Spleen (tissue), 7 donors: ENCODE measurements around the gene PRM3.

Experiments used
- POLR2A ChIP-seq, 3 donors: fragments of 450-650 bp; IDR thresholded peaks; one replicate each; pipeline ENCODE4 v1.5.1; 2017; ENCODE audit warnings: antibody characterized with exemption in 3 of 3, mild to moderate bottlenecking in 1 of 3
- TF ChIP-seq, protein P1 (sequence below), 11 experiments: fragments of 200-600 bp in 7 of 11; fragments of 450-650 bp in 4 of 11; sonication (generic) in 4 of 11; IDR thresholded peaks in 8 of 11; conservative IDR thresholded peaks in 3 of 11; 1 replicate in 7 of 11; 2 replicates in 4 of 11; pipeline versions ENCODE4 v1.4.0 to v1.8.0; 2016 to 2021; ENCODE audit warnings: antibody characterized with exemption in 11 of 11, inconsistent platforms in 4 of 11, mild to moderate bottlenecking in 1 of 11
- donor health status: DM: no; HTN: no; CAD: no; lungs with moderate emphysema.
- donor health status: DM: no; HTN: no; CAD: no.
- donor health status: DM: no; HTN: no; CAD: no.

DNA sequence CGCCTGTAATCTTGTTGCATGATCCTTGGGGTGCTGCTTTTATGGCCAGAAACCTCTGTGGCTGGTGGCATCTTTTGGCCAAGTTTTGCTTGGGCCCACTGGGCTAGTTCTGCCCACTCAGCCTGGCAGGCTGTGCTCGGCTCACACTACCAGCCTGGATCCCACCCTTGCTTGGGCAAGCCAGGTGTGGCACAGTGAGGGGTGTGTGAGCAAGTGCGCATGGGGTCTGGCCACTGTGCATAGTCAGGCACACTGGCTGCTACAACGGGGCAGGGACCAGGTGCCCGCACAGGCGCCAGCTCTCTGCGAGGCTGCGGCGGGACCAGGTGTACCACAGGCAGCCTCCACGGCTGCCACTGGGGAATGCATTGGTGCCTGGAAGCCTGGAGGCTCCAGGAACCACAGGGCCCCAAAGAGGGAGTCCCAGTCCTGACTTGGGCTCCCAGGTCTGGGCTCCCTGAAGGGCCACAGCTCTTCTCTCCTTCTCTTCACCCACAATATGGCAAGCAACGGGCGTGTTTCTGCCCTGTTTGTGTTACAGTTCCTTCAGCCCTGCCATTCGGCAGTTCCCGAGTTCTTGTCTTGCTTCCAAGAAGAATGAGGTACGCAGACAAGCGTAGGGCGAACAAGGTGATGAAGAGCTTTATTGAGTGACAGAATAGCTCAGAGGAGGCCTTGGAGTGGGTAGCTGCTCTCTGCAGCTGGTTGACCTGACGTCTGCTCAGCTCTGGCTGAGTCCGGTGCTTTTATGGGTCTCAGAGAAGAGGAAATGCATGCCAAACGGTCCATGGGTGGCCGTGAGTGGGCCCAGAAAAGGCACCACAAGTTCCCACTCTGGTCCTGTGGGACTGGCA lies 34.4 kb upstream of the PRM3 start:
- TF ChIP-seq, protein P1, sequence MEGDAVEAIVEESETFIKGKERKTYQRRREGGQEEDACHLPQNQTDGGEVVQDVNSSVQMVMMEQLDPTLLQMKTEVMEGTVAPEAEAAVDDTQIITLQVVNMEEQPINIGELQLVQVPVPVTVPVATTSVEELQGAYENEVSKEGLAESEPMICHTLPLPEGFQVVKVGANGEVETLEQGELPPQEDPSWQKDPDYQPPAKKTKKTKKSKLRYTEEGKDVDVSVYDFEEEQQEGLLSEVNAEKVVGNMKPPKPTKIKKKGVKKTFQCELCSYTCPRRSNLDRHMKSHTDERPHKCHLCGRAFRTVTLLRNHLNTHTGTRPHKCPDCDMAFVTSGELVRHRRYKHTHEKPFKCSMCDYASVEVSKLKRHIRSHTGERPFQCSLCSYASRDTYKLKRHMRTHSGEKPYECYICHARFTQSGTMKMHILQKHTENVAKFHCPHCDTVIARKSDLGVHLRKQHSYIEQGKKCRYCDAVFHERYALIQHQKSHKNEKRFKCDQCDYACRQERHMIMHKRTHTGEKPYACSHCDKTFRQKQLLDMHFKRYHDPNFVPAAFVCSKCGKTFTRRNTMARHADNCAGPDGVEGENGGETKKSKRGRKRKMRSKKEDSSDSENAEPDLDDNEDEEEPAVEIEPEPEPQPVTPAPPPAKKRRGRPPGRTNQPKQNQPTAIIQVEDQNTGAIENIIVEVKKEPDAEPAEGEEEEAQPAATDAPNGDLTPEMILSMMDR (IDR thresholded peaks at IDR 0.05 in 8 of 11, conservative IDR thresholded peaks at IDR 0.05 in 3 of 11) = no peak
- TF ChIP-seq POLR2A (IDR thresholded peaks at IDR 0.05) = no peak
